ENCODE measurements around the gene EHBP1.

DNA sequence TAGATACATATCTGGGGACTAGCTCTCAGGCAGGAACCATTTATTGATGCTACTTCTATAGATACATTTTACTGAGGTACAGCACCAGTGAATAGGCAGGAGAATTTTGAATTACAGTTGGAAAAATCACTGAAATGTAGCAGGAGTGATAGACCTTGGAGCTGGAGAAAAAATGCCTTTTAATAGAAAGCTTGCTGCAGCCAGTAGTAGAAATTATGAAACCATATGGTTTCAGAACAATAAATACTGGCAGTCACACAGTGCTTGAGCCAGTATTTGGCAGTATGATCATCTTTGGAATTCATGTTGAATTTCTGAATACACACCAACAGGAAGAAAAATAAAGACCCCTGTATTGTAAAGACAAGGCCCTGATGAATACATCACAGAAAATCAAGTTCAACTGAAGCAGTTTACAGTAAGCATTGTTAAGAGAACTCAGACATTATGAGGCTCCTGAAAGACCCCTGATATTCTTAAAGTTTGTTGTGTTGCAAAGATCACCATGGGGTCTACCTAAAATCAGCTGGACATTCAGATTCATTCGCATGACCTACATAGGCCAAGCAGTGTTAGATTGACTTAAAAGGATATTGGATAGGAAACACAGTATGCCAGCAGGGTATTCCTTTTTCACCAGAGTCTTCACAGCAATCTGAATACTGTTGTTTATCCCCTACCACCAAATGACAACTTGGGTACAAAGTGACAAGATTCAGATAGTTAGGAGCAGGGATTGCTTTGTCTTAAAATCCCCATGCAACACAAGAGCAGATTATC, 139.0 kb downstream of the EHBP1 start:
- TF ChIP-seq, protein P1, sequence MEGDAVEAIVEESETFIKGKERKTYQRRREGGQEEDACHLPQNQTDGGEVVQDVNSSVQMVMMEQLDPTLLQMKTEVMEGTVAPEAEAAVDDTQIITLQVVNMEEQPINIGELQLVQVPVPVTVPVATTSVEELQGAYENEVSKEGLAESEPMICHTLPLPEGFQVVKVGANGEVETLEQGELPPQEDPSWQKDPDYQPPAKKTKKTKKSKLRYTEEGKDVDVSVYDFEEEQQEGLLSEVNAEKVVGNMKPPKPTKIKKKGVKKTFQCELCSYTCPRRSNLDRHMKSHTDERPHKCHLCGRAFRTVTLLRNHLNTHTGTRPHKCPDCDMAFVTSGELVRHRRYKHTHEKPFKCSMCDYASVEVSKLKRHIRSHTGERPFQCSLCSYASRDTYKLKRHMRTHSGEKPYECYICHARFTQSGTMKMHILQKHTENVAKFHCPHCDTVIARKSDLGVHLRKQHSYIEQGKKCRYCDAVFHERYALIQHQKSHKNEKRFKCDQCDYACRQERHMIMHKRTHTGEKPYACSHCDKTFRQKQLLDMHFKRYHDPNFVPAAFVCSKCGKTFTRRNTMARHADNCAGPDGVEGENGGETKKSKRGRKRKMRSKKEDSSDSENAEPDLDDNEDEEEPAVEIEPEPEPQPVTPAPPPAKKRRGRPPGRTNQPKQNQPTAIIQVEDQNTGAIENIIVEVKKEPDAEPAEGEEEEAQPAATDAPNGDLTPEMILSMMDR (IDR thresholded peaks at IDR 0.05; ENCODE audit: low read length), result no peak
- no peak for TF ChIP-seq EZH2 (IDR thresholded peaks at IDR 0.05; ENCODE audit: borderline replicate concordance, low read length)
